Stimulated activated CD4-positive, alpha-beta T cell treated with anti-CD3 and anti-CD28 coated beads, Interleukin-15, amount 100 ng/mL, for 48 hours (primary cell): ENCODE measurements around the gene ACBD4.

Experiments used
- DNase-seq, 2 donors: peaks; one replicate each; pipeline ENCODE4 v3.0.0-alpha.2; 2020; ENCODE audit warnings: low read depth in 2 of 2

The ACBD4 gene

GRCh38 chr17:45136846-45137560, 1.5 kb downstream of the ACBD4 start:
- no peak for DNase-seq

- DNase-seq: no peak
Observed at GRCh38 chr17:45137561-45138305, 2.2 kb downstream of the ACBD4 start.

- DNase-seq: no peak
Observed at GRCh38 chr17:45138911-45139532, 3.5 kb downstream of the ACBD4 start.

- DNase-seq: no peak
Observed at GRCh38 chr17:45139533-45139920, 4.0 kb downstream of the ACBD4 start.

GRCh38 chr17:45143094-45143670, 7.7 kb downstream of the ACBD4 start:
- DNase-seq: no peak

- no peak for DNase-seq
Observed at GRCh38 chr17:45143767-45144198, 8.3 kb downstream of the ACBD4 start.

- DNase-seq: no peak
Observed at GRCh38 chr17:45144199-45145034, 8.9 kb downstream of the ACBD4 start.

GRCh38 chr17:45145035-45145389, 9.5 kb downstream of the ACBD4 start:
- DNase-seq: no peak

GRCh38 chr17:45146166-45146565, 10.7 kb downstream of the ACBD4 start:
- no peak for DNase-seq

- DNase-seq: no peak
Observed at GRCh38 chr17:45146592-45146889, 11.1 kb downstream of the ACBD4 start.

GRCh38 chr17:45146890-45147580, 11.5 kb downstream of the ACBD4 start:
- DNase-seq: no peak

- peak; percentile 73 to 75 for DNase-seq
Observed at GRCh38 chr17:45147581-45148182, 12.2 kb downstream of the ACBD4 start.

GRCh38 chr17:45148183-45149036, 12.9 kb downstream of the ACBD4 start, which contains the start of gene HEXIM1:
Gene HEXIM1 (plus strand): TSS chr17:45148475. CDS start chr17:45149191, 716 bp downstream.
- peak; percentile 98 to 99 for DNase-seq

GRCh38 chr17:45149037-45149668, 13.7 kb downstream of the ACBD4 start:
- DNase-seq: peak in 1 of 2 donors; percentile 67

GRCh38 chr17:45149669-45150664, 14.5 kb downstream of the ACBD4 start:
- no peak for DNase-seq

GRCh38 chr17:45150911-45151809, 15.7 kb downstream of the ACBD4 start:
- no peak for DNase-seq

GRCh38 chr17:45155029-45155428, 19.5 kb downstream of the ACBD4 start:
- DNase-seq: no peak
